ENCODE data around the gene NR1H2. TPM values are rescaled to one million over a fixed set of nuclear protein-coding genes. Genes with fewer than 3 reads are reported as not detected.
A peak's percentile ranks its signal among the peaks of the same experiment; 100 is the strongest.

The NR1H2 gene
- polyA plus RNA-seq, 3 donors = 77.1 to 111 (median 78.9) TPM

GRCh38 chr19:50398675-50399367, 22.6 kb downstream of the NR1H2 start:
- no peak overlapping the region for H3K9ac ChIP-seq (ENCODE audit: insufficient read depth, low read length, poor library complexity, severe bottlenecking)
- Mint-ChIP-seq H3K9me3 (peaks cover 0 to 2% (median 0%) of the 10 kb centered on the region in 7 donors), H3K36me3 (peaks cover 22 to 38% of the 10 kb centered on the region in 2 donors), H3K27me3 (ENCODE audit: low read depth in 3 of 3) (peaks cover 0 to 3% (median 1%) of the 10 kb centered on the region in 3 donors), H3K4me1 (no peaks in the 10 kb centered on the region), H3K27ac (peak overlapping the region in 2 of 7 donors; percentile 16 to 69), H3K4me3 (no peak overlapping the region)
- H3K27me3 ChIP-seq (ENCODE audit: control insufficient read depth in 2 of 2, insufficient read depth in 2 of 2, low read length in 2 of 2) = no peaks in the 10 kb centered on the region
- H3K4me1 ChIP-seq (ENCODE audit: control insufficient read depth in 1 of 2, insufficient read depth in 2 of 2, low read length in 2 of 2) = no peaks in the 10 kb centered on the region
- 94% methylated on average over 7 of the region's 13 CpGs for WGBS (ENCODE audit: insufficient coverage)
- H4K20me1 ChIP-seq (ENCODE audit: insufficient read depth, low read length) = no peaks in the 10 kb centered on the region
- no peak for DNase-seq
- H2AFZ ChIP-seq (ENCODE audit: insufficient read depth, low read depth, low read length, poor library complexity, severe bottlenecking) = no peak overlapping the region
- intact Hi-C loops (cut with micrococcal nuclease) = no loop called here
- H3K36me3 ChIP-seq (replicated peaks in 1 of 2; ENCODE audit: control insufficient read depth in 1 of 2, insufficient read depth in 2 of 2, low read length in 2 of 2) = peaks cover 21 to 34% of the 10 kb centered on the region in 2 donors
- H3K4me3 ChIP-seq (replicated peaks in 1 of 3; ENCODE audit: low read depth in 2 of 3, low read length in 3 of 3) = no peak overlapping the region
- TF ChIP-seq CTCF (IDR thresholded peaks at IDR 0.05) = no peak
- H3K79me2 ChIP-seq (ENCODE audit: insufficient read depth, low read length) = peaks cover 16% of the 10 kb centered on the region
- no peaks in the 10 kb centered on the region for H3K9me3 ChIP-seq (replicated peaks in 1 of 2; ENCODE audit: control insufficient read depth in 1 of 2, insufficient read depth in 1 of 2, low read length in 2 of 2)
- H3K27ac ChIP-seq (ENCODE audit: low read depth in 1 of 2, low read length in 2 of 2) = no peak overlapping the region
- H3K4me2 ChIP-seq (replicated peaks; ENCODE audit: extremely low read depth, low read length, poor library complexity, severe bottlenecking) = no peak overlapping the region

GRCh38 chr19:50399368-50399745, 23.1 kb downstream of the NR1H2 start:
- intact Hi-C loops (cut with micrococcal nuclease) = no loop called here
- no peak overlapping the region for H3K4me3 ChIP-seq (replicated peaks in 1 of 3; ENCODE audit: low read depth in 2 of 3, low read length in 3 of 3)
- peaks cover 23 to 34% of the 10 kb centered on the region in 2 donors for H3K36me3 ChIP-seq (replicated peaks in 1 of 2; ENCODE audit: control insufficient read depth in 1 of 2, insufficient read depth in 2 of 2, low read length in 2 of 2)
- no peaks in the 10 kb centered on the region for H3K4me1 ChIP-seq (ENCODE audit: control insufficient read depth in 1 of 2, insufficient read depth in 2 of 2, low read length in 2 of 2)
- Mint-ChIP-seq H3K27me3 (ENCODE audit: low read depth in 3 of 3) (peaks cover 0 to 6% (median 1%) of the 10 kb centered on the region in 3 donors), H3K4me3 (no peak overlapping the region), H3K9me3 (peaks cover 0 to 2% (median 0%) of the 10 kb centered on the region in 7 donors), H3K27ac (peak overlapping the region in 2 of 7 donors; percentile 16 to 69), H3K36me3 (peaks cover 24 to 39% of the 10 kb centered on the region in 2 donors), H3K4me1 (no peaks in the 10 kb centered on the region)
- H3K27ac ChIP-seq (ENCODE audit: low read depth in 1 of 2, low read length in 2 of 2) = no peak overlapping the region
- H3K79me2 ChIP-seq (ENCODE audit: insufficient read depth, low read length) = peaks cover 11% of the 10 kb centered on the region
- H3K27me3 ChIP-seq (ENCODE audit: control insufficient read depth in 2 of 2, insufficient read depth in 2 of 2, low read length in 2 of 2) = no peaks in the 10 kb centered on the region
- no peak for DNase-seq
- no peak overlapping the region for H3K4me2 ChIP-seq (replicated peaks; ENCODE audit: extremely low read depth, low read length, poor library complexity, severe bottlenecking)
- H3K9me3 ChIP-seq (replicated peaks in 1 of 2; ENCODE audit: control insufficient read depth in 1 of 2, insufficient read depth in 1 of 2, low read length in 2 of 2) = no peaks in the 10 kb centered on the region
- no peak for TF ChIP-seq CTCF (IDR thresholded peaks at IDR 0.05)
- no peaks in the 10 kb centered on the region for H4K20me1 ChIP-seq (ENCODE audit: insufficient read depth, low read length)
- no peak overlapping the region for H3K9ac ChIP-seq (ENCODE audit: insufficient read depth, low read length, poor library complexity, severe bottlenecking)
- WGBS (ENCODE audit: insufficient coverage) = 100% methylated on average over 3 of the region's 10 CpGs
- no peak overlapping the region for H2AFZ ChIP-seq (ENCODE audit: insufficient read depth, low read depth, low read length, poor library complexity, severe bottlenecking)

Measured in CD14-positive monocyte (primary cell).